PFSK-1 (cell line): ENCODE data around the gene VPS13D.

ENCODE experiments used
- FOXP2 ChIP-seq: optimal IDR thresholded peaks from 2 replicates; pipeline ENCODE3; 2011; ENCODE audit warnings: borderline replicate concordance, control low read depth, inconsistent platforms; ENCODE audit not compliant: insufficient read depth; ENCODE audit errors: extremely low read length, extremely low read depth
- POLR2AphosphoS5 ChIP-seq: IDR thresholded peaks from 2 replicates; pipeline ENCODE4 v1.6.1; 2012; ENCODE audit warnings: low read depth, mild to moderate bottlenecking, control low read depth, low read length, moderate library complexity
- REST ChIP-seq, 2 experiments: IDR thresholded peaks; 2 replicates each; pipeline versions ENCODE4 v1.6.1 to v1.8.0; 2011 to 2012; ENCODE audit warnings: low read depth in 2 of 2, low read length in 2 of 2, control low read depth in 1 of 2, inconsistent platforms in 1 of 2, mild to moderate bottlenecking in 1 of 2, moderate library complexity in 1 of 2; ENCODE audit not compliant: insufficient read depth in 1 of 2
- SIN3A ChIP-seq: IDR thresholded peaks from 2 replicates; pipeline ENCODE4 v1.6.1; 2012; ENCODE audit warnings: mild to moderate bottlenecking, low read length, moderate library complexity, borderline replicate concordance; ENCODE audit not compliant: insufficient read depth
- TAF1 ChIP-seq: IDR thresholded peaks from 2 replicates; pipeline ENCODE4 v1.6.1; 2012; ENCODE audit warnings: low read length, control low read depth, borderline replicate concordance; ENCODE audit not compliant: insufficient read depth

The VPS13D gene

GRCh38 chr1:12537906-12538461 lies 308.2 kb downstream of the VPS13D start:
- no peak for TF ChIP-seq TAF1
- TF ChIP-seq FOXP2, result no peak
- TF ChIP-seq POLR2AphosphoS5, result no peak
- TF ChIP-seq SIN3A, result no peak
- no peak for TF ChIP-seq REST (IDR thresholded peaks at IDR 0.05; ENCODE audit: insufficient read depth in 1 of 2, low read depth in 2 of 2, low read length in 2 of 2)

DNA sequence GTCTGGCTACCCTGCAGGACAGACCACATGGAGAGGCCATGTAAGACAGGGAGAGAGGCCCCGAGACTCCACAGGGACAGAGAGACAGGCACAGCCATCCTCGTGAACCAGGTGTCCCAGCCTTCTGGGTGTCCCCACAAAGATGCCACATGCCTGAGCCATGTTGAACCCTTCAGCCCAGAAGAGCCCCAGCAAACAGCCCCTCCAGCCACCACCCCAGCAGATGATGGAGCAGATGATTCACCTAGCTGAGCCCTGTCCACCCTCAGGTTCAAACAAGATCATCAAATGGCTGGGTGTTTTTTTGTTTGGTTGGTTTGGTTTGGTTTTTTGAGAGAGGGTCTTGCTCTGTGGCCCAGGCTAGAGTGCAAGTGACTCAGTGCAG lies 309.5 kb downstream of the VPS13D start:
- TF ChIP-seq FOXP2, result no peak
- TF ChIP-seq REST (IDR thresholded peaks at IDR 0.05; ENCODE audit: insufficient read depth in 1 of 2, low read depth in 2 of 2, low read length in 2 of 2), result no peak
- TF ChIP-seq SIN3A, result no peak
- TF ChIP-seq POLR2AphosphoS5, result no peak
- TF ChIP-seq TAF1, result no peak

DNA sequence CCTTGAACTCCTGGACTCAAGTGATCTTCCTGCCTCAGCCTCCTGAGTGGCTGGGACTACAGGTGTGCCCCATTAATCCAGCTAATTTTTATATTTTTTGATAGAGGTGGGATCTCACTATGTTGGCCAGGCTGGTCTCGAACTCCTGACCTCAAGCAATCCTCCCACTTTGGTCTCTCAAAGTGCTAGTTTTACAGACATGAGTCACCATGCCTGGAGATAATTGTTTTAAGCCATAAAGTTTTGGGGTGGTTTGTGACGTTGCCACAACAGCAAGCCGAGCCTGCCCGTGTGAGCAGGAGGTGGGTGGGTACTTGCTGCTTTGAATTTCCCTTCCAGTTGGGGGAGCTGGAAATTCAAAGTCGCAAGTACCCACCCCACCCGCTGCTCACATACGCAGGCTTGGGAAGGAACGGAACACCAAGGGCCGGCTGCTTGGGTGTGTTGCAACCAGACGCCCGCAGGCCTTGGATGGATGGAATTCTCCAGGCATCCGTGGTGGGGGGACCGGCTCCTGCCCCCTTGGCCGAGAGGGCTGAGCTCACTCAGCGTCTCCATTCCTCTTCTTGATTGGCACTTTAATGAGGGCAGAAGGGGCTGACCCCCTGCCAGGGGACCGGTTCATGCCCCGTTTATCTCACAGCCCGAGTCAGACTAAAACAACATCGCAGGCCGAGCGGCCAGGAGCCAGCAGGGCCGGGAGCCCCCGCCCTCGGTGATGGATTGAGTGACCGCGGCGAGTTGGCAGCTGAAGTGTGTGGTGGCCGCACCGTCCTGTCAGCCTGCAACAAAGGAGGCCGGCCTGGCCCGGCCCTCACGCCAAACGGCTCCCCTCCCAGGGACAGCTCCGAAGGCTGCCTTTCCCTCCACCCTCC lies 310.1 kb downstream of the VPS13D start:
- TF ChIP-seq FOXP2, result no peak
- TF ChIP-seq REST (IDR thresholded peaks at IDR 0.05; ENCODE audit: insufficient read depth in 1 of 2, low read depth in 2 of 2, low read length in 2 of 2), result no peak
- TF ChIP-seq TAF1, result no peak
- no peak for TF ChIP-seq SIN3A
- no peak for TF ChIP-seq POLR2AphosphoS5

DNA sequence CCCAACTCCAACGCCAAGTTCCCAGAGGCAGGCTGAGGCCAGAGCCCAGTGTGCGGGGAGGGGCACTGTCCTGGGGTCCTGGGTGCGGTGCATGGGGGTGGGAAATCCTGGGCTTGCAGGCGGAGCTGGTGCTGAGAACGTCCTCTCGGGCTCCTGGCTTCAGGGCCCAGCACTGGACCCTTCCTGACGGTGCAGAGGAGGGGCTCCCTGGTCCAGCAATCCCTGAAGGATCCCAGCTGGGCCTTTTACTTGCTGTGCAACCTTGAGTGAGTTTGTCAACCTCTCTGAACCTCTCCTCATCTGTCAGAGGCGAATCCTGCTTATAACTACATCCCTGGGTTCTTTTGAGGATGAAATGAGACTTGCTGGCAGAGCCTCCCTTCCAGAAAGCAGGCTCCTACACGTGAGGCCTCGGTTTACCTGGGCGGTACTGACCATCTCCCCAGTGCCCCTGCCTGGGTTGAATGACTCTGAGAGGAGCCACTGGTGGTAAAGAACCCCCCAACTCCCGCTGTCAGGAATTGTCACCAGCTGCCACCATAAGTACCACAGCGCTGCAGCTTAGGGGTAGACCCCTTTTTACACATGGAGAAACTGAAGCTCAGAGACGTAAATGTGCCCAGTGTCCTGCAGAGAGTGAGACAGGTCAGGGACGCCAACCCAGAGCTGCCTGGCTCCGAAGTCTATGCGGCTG lies 310.9 kb downstream of the VPS13D start:
- no peak for TF ChIP-seq FOXP2
- no peak for TF ChIP-seq TAF1
- TF ChIP-seq POLR2AphosphoS5, result no peak
- TF ChIP-seq SIN3A, result no peak
- TF ChIP-seq REST (IDR thresholded peaks at IDR 0.05; ENCODE audit: insufficient read depth in 1 of 2, low read depth in 2 of 2, low read length in 2 of 2), result no peak
